DOHH2 (cell line): ENCODE results near the gene TMEM121B.

Experiments
- CTCF ChIP-seq: fragments of 200-600 bp; sonication (generic); IDR thresholded peaks from one replicate; pipeline ENCODE4 v1.5.1; 2014; ENCODE audit warnings: antibody characterized with exemption, mild to moderate bottlenecking, low read depth, low read length; ENCODE audit not compliant: poor library complexity, severe bottlenecking
- EZH2phosphoT487 ChIP-seq: fragments of 200-600 bp; sonication (generic); IDR thresholded peaks from 2 replicates; pipeline ENCODE4 v1.6.1; 2017; ENCODE audit warnings: borderline replicate concordance, mild to moderate bottlenecking, antibody characterized with exemption, low read length, moderate library complexity, mixed read lengths

- TF ChIP-seq CTCF (no peak), EZH2phosphoT487 (no peak)
Observed at GRCh38 chr22:17105143-17106129, 15.7 kb downstream of the TMEM121B start.
